ENCODE measurements around the gene SCP2.

- TF ChIP-seq, protein P1, sequence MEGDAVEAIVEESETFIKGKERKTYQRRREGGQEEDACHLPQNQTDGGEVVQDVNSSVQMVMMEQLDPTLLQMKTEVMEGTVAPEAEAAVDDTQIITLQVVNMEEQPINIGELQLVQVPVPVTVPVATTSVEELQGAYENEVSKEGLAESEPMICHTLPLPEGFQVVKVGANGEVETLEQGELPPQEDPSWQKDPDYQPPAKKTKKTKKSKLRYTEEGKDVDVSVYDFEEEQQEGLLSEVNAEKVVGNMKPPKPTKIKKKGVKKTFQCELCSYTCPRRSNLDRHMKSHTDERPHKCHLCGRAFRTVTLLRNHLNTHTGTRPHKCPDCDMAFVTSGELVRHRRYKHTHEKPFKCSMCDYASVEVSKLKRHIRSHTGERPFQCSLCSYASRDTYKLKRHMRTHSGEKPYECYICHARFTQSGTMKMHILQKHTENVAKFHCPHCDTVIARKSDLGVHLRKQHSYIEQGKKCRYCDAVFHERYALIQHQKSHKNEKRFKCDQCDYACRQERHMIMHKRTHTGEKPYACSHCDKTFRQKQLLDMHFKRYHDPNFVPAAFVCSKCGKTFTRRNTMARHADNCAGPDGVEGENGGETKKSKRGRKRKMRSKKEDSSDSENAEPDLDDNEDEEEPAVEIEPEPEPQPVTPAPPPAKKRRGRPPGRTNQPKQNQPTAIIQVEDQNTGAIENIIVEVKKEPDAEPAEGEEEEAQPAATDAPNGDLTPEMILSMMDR (IDR thresholded peaks at IDR 0.05; ENCODE audit: insufficient read depth, low read depth, low read length) = no peak
- TF ChIP-seq EZH2 (IDR thresholded peaks at IDR 0.05; ENCODE audit: insufficient read depth, low read length) = no peak
These were observed 74.1 kb downstream of the SCP2 start for GRCh38 chr1:53001128-53001527.

Data from astrocyte (in vitro differentiated cells and primary cell).